GM23248 (cell line): ENCODE results near the gene SPATA6.

ENCODE experiments used
- EZH2 ChIP-seq: fragments of 200-600 bp; sonication (generic); IDR thresholded peaks from 2 replicates; pipeline ENCODE4 v1.6.1; 2018; ENCODE audit warnings: antibody characterized with exemption, mild to moderate bottlenecking; ENCODE audit not compliant: insufficient read depth, poor library complexity, severe bottlenecking
- EZH2phosphoT487 ChIP-seq: fragments of 200-600 bp; sonication (generic); IDR thresholded peaks from 2 replicates; pipeline ENCODE4 v1.6.1; 2018; ENCODE audit warnings: antibody characterized with exemption, moderate library complexity, mild to moderate bottlenecking, low read depth; ENCODE audit not compliant: insufficient read depth

DNA sequence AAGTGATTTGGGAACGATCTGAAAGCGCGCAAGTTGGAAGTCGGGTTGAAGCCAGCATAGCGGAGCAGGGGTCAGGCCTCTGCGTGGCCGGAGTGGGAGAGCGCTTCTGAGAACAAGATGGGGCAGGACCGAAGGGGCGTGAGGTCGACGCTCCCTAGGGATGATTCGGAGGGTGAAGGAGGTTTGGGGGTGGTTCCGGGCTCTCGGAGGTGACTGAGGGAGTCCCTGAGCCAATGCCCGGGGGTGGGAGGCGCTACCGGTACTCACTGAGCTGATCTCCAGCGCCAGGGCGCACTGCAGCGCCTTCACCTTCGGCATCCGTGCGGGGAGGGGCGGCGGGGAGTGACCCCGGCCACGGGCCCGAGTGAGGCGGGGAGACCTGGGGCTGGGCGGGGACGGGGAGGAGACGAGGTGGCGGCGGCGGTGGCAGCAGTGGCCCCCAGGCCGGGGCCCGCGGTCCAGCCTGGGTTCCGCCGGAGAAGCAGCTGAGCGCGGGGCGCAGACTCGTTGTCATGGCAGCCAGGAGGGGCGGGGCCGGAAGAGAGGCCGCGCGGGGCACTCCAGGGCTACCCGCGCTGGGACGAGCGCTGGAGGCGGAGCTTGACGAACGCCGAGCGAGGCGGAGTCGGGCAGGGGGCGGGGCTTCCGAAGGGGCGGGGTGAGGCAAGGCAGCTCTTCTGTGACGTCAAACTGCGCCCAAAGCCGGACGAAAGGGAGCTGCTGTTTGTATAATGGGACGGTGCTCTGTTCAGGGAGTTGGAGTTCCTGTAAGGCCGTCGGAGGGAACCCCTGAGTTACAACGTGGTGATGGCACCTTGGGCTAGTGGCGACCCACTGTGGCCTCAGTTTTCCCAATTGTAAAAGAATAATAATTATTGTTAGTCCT is at the start of gene SPATA6:
- TF ChIP-seq EZH2 (no peak), EZH2phosphoT487 (no peak)
